ENCODE data around the gene TRIM60.

- TF ChIP-seq POLR2A (IDR thresholded peaks at IDR 0.05; ENCODE audit: low read depth, low read length) (no peak), CTCF (conservative IDR thresholded peaks at IDR 0.05; ENCODE audit: low read depth, low read length) (peak; percentile 16; the same call in 1 of the 2 replicates), RAD21 (IDR thresholded peaks at IDR 0.05; ENCODE audit: low read length) (no peak), RFX5 (IDR thresholded peaks at IDR 0.05; ENCODE audit: low read depth, low read length) (no peak), MAFK (IDR thresholded peaks at IDR 0.05; ENCODE audit: low read depth, low read length) (no peak), RCOR1 (IDR thresholded peaks at IDR 0.05; ENCODE audit: insufficient replicate concordance, low read length) (no peak)
These were observed 14.8 kb upstream of the TRIM60 start for GRCh38 chr4:165016971-165017370.
